GM18502 (cell line): ENCODE data around the gene DOHH.

Experiments used
- ATAC-seq: cut with Tn5 transposase; IDR thresholded peaks from one replicate; pipeline ENCODE4 v1.9.1; 2021; ENCODE audit warnings: mild to moderate bottlenecking; ENCODE audit not compliant: unreplicated experiment, poor library complexity

Gene DOHH

DNA sequence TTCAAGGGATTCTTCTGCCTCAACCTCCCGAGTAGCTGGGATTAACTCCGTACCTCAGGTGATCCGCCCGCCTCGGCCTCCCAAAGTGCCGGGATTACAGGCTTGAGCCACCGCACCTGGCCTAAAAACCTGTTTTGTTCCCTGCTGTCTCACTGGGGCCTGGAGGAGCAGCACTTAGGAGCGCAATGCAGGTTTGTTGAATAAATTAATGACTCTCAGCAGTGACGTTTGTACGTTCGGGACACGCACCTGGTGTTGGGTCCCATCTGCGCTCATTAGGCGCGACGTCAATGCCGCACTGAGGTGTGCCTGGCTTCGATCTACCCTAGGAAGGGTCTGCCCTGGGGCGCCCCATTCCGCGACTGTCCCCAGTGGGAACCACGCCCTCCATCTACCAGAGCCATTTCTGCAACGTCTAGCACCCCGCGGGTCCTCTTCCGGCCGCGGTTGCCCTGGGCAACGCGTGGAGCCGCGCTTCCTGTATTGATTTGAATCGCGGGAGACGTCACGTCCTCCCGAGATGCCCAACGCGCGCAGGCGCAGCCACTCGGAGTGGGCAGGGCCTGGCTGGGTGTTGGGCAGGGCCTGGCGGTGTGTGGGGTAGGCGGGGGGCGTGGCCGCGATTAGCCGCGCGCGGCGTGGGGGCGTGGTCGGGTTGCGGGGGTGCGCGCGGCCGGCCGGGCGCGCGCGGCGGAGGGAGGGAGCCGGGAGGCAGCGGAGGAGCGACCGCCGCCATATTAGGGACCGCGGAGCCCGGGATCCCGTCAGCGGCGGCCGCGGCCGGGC, 5.3 kb upstream of the DOHH start, which contains the start of gene FZR1:
TSS of gene FZR1 (plus strand) at position 714 of the 786 bp plus-strand sequence. CDS start 16,679 bp downstream, outside the sequence.
- ATAC-seq = peak; percentile 81

- ATAC-seq = no peak
Observed at GRCh38 chr19:3504735-3505134, 4.3 kb upstream of the DOHH start.

GRCh38 chr19:3503036-3503572, 2.6 kb upstream of the DOHH start:
- ATAC-seq = no peak

DNA sequence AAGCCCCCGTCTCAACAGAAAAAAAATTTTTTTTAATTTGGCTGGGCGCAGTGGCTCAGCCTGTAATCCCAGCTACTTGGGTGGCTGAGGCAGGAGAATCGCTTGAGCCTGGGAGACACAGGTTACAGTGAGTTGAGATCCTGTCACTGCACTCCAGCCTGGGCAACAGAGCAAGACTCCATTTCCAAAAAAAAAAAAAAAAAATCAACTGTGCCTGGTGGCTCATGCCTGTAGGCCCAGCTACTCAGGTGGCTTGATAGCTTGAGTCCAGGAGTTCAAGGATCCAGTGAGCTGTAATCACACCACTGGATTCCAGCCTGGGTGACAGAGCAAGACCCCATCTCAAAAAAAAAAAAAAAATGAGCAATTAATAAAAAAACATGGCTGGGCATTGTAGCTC, 1.3 kb upstream of the DOHH start:
- ATAC-seq = no peak

DNA sequence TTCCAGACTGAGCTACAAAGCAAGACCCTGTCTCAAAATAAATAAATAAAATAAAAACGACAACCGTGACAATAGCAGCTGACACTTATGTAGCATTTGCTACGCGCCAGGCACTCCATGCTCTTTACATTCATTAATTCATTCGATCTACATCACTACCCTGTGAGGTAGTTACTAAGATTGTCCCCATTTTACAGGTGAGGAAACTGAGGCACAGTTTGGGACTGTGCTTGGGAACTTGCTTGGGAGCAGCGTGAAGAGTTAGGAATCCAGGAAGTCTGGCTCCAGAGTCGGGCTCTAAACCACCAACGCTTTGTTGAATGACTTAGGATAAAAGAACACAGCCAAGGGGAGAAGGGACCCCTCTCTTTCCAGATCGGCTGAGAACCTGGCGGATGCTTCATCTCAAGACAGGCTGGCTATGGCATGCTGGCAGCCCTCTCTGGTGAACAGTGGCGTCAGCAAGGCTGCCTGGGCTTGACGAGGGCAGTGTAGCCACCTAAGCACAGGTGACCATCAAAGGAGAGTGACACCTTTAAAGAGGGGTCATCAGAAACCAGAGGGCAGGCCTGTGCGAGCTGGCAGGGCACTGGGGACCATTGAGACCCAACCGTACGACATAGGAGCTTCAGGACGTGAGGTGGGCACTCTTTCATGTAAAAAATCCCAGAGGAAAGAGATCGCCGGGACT, 591 bp downstream of the DOHH start:
- peak; percentile 3 for ATAC-seq

DNA sequence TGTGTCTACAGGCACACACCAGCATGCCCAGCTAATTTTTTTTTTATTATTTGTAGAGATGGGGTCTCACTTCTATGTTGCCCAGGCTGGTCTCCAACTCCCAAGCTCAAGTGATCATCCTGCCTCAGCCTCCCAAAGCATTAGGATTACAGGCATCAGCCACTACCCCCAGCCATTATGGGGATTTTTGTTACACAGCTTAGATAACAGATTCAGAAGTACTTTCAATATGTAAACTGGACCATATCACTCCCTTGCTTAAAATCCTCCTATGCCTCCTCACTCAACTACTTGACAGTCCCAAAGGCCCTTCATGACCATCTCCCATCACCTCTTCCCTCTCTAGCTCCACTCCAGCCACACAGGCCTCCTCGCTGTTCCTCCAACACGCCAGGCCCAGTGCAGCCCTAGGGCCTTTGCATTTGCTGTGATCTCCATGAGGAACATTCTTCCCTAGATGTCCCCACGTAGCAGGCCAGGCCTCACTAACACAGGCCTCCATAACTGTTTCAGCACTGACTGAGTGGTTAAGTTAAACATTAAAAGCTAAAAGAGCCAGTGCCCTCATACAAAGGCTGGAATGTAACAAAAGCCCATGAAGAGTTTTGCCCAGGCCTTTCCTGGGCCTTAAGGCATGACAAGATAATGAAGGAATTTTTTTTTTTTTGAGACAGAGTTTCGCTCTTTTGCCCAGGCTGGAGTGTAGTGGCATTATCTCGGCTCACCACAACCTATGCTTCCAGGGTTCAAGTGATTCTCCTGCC, 2.5 kb downstream of the DOHH start:
- no peak for ATAC-seq

DNA sequence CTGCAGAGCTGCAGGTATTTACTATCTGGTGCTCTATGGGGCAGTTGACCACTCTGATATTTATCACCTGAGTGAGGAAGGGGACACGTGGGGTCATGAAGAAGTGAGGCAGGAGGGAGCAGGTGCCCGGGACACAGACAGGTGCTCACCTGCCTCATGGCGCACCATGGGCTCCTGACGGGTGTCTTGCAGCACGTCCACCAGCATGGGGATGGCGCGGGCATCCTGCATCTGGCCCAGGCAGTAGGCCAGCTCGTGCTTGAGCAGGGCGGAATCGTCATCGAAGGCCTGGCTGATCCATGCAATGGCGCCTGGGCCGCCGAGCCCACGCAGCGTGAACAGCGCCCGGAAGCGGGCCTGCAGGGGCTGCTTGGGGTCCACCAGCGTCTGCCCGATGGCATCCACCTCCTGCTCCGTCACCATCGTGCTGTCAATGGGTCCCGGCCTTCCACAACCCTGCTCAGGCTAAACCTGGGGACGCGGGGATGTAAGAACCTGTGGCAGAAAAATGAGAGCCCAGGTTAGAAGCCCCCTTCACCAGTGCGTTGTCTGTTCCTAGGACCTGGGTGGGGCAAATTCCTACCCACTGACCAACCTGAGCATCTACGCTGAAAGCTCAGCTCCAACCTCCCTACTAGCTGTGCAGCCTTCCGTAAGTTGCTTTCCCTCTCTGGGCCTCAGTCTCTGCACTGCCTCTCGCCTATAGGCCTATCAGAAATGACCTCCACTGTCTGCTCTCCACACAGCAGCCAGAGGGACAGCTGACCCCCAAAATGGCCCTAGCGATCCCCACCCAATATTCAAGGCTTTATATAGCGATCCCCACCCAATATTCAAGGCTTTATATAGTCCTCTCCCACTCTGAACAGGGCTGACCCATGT, 3.8 kb downstream of the DOHH start:
- no peak for ATAC-seq

DNA sequence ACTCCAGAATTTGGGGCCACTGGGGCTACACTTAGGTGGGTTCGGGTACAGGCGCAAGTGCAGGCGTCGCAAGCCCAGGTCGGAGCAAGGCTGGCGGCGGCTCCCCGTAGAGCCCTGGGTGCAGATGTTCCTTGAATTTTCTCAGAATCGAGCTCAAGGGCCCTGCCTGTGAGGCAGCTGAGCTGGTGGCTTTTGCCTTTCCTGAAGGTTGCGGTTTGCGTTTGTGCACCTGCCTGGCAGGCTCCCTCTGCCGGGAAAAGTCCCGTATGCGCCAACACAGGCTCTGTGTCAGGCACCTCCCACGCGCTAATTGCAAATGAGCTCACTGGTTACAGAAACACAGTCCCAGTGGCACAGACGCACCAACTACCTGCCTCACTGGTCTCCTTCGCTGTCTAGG, 5.9 kb downstream of the DOHH start:
- no peak for ATAC-seq

- ATAC-seq = no peak
Observed at GRCh38 chr19:3494051-3494450, 6.4 kb downstream of the DOHH start.

- no peak for ATAC-seq
Observed at GRCh38 chr19:3493651-3494050, 6.8 kb downstream of the DOHH start.

DNA sequence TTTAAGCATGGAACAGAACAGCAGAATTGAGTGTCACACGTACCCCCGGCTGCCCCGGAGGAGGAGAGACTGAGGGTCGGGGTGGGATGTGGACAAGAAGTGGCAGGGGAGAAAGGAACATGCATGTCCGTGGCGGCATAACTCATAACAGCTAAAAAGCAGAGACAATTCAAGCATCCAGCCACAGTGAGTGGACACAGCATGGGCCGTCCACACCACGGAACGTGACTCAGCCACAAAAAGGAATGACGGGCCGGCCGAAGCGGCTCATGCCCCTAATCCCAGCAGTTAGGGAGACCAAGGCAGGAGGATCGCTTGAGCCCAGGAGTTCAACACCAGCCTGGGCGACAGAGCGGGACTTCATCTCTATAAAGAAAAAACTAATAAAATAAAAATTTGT, 7.6 kb downstream of the DOHH start:
- ATAC-seq = no peak

DNA sequence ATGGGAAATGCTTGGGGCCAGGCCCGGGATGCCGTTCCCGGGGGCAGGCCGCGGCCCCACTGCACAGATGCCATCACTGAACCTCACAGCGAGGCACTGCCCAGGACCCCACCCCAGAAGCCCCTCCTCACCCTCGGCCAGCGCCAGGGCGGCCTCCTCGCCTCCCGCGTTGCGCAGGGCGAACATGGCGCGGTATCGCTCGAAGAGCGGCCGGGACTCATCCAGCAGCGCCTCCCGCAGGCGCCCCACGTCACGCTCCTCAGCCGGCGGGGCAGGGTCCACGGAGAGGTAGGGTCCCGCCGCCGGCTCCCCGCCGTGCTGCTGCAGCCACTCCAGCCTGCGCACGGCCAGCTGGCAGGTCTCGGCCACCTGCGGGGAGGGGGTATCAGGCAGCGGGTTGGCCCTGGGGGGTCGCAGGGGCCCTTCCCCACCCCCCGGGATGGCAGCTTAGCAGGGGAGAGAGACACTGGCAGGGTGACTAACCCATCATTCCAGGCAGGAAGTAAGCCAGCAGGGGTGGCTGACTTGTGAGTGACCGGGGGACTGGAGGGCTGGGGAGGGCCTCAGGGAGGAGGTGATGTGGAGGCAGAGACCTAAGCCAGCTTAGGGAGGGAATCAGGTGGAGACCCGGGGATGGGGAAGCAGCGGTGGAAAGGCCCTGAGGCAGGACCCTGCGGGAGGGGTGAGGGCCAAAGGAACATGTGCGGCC, 8.2 kb downstream of the DOHH start:
- ATAC-seq = no peak

DNA sequence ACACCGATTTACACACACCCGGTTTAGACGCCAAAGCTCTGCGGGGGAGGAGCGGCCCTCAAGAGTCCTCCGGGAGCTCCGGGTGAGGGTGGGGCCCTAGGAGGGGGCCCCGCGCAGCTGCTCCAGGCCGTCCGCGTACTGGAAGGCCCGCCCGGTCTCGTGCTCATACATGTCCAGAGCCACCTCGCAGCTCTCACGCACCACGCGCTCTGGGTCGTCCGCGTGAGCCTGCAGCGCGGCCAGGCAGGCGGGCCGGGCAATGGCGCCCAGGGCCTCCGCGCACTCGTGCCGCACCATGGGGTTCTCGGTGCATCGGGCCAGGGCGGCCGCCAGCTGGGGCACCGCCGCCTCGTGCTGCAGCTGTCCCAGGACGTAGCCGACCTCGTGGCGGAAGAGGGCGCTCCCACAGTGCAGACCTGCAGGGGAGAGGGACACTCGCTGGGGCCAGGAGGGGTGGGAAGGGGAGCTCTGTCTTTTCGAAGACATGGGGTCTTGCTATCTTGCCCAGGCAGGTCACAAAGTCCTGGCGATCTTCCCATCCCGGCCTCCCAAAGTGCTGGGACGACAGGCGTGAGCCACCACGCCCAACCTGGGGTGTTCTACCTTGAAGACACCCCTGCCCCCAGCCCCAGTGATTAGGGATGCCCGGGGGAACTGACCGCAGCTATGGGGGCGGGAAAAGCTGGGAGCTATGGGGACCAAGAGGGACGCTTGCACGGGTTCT, 8.9 kb downstream of the DOHH start:
- no peak for ATAC-seq

DNA sequence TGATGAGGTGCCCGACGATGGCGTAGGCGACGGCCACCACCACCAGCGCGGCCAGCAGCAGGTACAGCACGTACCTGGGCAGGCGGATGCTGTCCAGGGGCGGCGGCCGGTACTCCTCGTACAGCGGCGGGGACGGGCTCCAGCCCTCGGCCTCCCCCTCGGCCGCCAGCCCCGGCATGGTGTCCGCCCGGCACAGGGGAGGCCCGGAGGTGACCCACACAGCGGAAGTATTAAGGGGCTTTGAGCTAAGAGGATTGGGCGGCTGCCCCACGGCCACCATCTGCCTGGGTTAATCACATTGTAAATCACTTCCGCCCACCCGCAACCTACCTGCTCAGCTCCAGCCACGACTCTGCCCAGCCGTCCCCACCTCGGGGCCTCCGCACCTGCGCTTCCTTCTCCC, 17.2 kb downstream of the DOHH start, which contains the start of gene SMIM44:
TSS of gene SMIM44 (minus strand) at position 216 of the 403 bp plus-strand sequence. CDS start at position 178, 38 bp downstream.
- ATAC-seq = no peak

DNA sequence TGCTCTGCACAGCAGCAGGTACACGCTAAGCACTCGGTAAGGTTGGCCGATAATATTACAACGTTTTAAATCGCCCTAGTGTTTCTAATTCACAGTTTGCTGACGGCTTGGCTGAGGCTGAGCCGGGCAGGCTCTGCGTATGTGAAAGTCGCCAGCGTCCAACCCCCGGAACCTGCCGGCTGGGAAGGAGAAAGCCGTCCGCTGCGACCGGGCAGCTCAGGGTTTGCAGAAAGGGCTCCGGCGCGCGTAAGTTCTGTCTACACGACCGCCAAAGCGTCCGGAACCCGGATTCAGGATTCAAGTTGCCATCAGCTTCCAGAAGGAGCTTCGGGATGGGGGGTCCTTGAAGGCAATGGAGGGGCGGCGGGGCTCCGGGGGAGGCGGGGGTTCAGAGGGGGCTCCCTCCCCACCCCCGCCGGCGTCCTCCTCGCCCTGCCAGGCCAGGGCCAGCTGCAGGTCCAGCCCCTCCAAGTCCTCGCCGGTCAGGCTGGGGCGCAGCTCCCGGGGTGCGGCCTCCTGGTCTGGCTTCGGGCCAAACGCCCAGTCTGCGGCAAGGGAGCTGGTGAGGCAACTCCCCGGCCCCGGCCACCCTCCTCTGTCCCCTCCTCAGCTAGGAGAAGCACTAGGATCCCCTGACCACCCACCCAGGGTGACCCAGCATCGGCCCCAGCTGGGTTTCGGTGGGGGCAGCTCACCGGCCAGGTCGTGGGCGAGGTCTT, 17.8 kb downstream of the DOHH start:
- no peak for ATAC-seq

DNA sequence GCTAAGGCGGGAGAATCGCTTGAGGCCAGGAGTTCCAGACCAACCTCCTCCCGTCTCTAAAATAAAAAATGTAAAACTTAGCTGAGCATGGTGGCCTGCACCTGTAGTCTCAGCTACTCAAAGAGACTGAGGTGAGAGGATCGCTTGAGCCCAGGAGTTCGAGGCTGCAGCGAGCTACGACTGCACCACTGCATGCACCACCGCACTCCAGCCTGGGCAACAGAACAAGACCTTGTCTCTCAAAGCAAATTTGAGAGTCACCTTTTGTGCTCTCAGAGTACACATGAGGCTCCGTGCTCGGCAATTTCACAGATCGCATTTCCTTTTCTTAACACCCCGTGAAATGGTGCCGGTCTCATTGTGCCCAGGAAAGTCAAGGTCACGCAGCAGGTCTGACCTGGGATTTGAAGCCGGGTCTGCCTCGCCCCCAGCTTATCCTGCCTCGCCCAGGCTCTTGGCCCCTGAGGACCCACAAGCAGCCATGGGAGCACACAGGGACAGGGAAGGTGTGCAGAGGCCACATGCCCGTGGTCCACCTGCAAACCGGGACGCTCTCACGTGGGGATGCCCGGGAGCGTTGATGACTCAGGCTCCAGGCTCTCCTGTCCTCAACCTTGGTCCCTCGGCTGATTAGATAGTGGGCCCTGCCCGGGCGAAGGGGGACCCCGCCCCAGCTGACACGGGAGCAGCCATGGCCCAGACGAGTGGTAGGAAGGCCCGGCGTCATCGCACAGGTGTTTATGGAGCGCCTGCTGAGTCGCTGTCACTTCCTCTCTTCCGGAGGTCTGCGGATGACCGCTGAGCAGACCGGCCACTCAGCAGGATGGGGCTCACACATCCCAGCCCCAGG, 19.0 kb downstream of the DOHH start:
- ATAC-seq = no peak
